ENCODE data around the gene CDH4. TPM values are rescaled to one million over a fixed set of nuclear protein-coding genes. Genes with fewer than 3 reads are reported as not detected.

The CDH4 gene
- total and polyA plus RNA-seq, 2 donors (not counting 1 experiment from before 2014, with no cell fraction given): not detected

DNA sequence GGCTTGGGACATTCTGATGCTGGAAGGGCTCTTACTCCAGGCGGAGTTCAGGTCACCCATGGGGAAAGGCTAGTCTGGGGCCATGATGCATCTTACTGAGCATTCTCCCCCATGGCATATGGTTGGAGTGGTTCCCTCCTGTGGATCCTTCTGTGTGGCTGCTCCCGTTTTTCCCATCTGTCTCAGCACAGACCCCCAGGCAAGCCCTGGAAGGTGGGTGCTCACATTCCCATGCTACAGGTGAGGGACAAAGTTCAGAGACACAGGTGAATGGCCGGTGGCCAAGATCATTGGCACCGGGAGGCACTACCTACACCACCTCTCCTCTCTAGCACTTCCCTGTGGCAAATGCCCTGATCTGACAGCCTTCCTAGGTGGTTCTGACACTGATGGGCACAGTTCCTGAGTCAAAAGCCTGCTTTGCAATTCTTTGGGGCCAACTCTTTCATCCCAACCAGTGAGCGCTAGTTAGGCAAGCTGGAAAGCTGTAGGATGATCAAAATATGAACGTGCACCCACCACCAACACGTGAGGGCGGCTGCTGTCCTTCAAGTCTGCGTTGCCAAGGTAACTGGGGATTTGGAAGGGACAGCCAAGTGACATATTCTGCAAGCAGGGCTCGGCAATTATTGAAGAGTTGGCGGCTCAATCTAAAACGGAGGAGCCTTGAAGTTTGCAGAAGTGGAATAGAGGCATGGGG lies 124.6 kb downstream of the CDH4 start:
- 88% methylated on average over 11 of the region's 12 CpGs for WGBS (ENCODE audit: insufficient coverage)
- Histone ChIP-seq H3K9me3 (ENCODE audit: control extremely low read depth in 1 of 3, control insufficient read depth in 2 of 3, insufficient read depth in 1 of 3, low read length in 2 of 3) (peaks cover 0 to 43% (median 0%) of the 10 kb centered on the region in 3 donors), H3K36me3 (replicated peaks in 1 of 2; ENCODE audit: control extremely low read depth in 1 of 2, control insufficient read depth in 1 of 2, extremely low read depth in 1 of 2, insufficient read depth in 2 of 2, low read length in 1 of 2) (no peaks in the 10 kb centered on the region), H2AFZ (ENCODE audit: insufficient read depth, low read depth, low read length, poor library complexity, severe bottlenecking) (no peak overlapping the region), H3K27me3 (replicated peaks in 1 of 4; ENCODE audit: control extremely low read depth in 1 of 4, control insufficient read depth in 3 of 4, insufficient read depth in 4 of 4, low read length in 3 of 4) (no peaks in the 10 kb centered on the region), H3K4me3 (ENCODE audit: control extremely low read depth in 1 of 5, extremely low read depth in 1 of 5, insufficient read depth in 1 of 5, low read depth in 2 of 5, low read length in 4 of 5) (no peak overlapping the region), H3K9ac (ENCODE audit: low read length) (no peak overlapping the region), H3K79me2 (ENCODE audit: control insufficient read depth, insufficient read depth, low read length) (no peaks in the 10 kb centered on the region), H3K4me1 (ENCODE audit: control insufficient read depth in 2 of 2, insufficient read depth in 2 of 2, low read length in 2 of 2) (no peaks in the 10 kb centered on the region), H3K4me2 (replicated peaks; ENCODE audit: low read depth, low read length, poor library complexity, severe bottlenecking) (no peak overlapping the region), H3K27ac (ENCODE audit: low read length in 2 of 2) (no peak overlapping the region), H4K20me1 (ENCODE audit: control insufficient read depth, insufficient read depth, low read length, poor library complexity, severe bottlenecking) (no peaks in the 10 kb centered on the region)
- ChIA-PET POLR2A (no interaction called here), CTCF (no interaction called here)
- H3K4me3 Mint-ChIP-seq: no peak overlapping the region
- peaks cover 5% of the 10 kb centered on the region for H3K9me3 Mint-ChIP-seq (ENCODE audit: insufficient read depth)
- H3K27me3 Mint-ChIP-seq: no peaks in the 10 kb centered on the region
- H3K27ac Mint-ChIP-seq: no peak overlapping the region
- no peak for TF ChIP-seq EZH2 (IDR thresholded peaks at IDR 0.05; ENCODE audit: borderline replicate concordance, insufficient read depth, low read depth, low read length, poor library complexity, severe bottlenecking)
- TF ChIP-seq, protein P1, sequence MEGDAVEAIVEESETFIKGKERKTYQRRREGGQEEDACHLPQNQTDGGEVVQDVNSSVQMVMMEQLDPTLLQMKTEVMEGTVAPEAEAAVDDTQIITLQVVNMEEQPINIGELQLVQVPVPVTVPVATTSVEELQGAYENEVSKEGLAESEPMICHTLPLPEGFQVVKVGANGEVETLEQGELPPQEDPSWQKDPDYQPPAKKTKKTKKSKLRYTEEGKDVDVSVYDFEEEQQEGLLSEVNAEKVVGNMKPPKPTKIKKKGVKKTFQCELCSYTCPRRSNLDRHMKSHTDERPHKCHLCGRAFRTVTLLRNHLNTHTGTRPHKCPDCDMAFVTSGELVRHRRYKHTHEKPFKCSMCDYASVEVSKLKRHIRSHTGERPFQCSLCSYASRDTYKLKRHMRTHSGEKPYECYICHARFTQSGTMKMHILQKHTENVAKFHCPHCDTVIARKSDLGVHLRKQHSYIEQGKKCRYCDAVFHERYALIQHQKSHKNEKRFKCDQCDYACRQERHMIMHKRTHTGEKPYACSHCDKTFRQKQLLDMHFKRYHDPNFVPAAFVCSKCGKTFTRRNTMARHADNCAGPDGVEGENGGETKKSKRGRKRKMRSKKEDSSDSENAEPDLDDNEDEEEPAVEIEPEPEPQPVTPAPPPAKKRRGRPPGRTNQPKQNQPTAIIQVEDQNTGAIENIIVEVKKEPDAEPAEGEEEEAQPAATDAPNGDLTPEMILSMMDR (IDR thresholded peaks at IDR 0.05): no peak
- intact Hi-C loops (cut with micrococcal nuclease): no loop called here
- no peak for ATAC-seq (ENCODE audit: low read depth)
- no peak for DNase-seq
- no peaks in the 10 kb centered on the region for H3K4me1 Mint-ChIP-seq

DNA sequence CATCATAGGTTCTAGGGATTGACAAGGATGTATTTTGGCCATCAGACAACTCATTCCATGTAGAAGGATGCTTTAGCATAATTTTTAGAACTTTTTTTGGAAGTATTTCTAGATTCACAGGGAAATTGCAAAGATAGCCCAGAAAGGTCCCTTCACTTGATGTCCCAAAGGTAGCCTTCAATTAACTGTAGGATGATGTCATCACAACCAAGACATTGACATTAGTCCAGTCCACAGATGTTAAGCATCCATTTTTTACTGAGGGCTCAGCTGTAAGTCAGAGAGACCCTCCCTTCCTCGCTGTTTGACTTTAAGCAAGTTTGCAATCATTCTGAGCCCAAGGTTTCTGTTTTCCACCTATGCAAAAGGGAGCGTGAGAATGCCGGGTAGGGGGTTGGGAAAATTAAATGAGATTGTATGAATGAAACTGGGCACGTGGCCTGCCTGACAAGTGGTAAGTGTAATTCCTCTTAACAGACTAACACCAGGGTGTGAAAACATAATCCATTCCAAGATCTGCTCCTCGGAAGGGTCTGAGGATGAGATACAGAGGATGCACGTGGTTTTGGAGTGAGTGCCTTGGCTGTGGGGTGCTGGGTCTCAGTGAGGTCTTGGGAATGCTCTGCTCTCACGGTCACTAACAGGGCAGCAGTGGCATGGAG lies 126.8 kb downstream of the CDH4 start:
- Histone ChIP-seq H3K9me3 (ENCODE audit: control extremely low read depth in 1 of 3, control insufficient read depth in 2 of 3, insufficient read depth in 1 of 3, low read length in 2 of 3) (peaks cover 0 to 34% (median 0%) of the 10 kb centered on the region in 3 donors), H3K27me3 (replicated peaks in 1 of 4; ENCODE audit: control extremely low read depth in 1 of 4, control insufficient read depth in 3 of 4, insufficient read depth in 4 of 4, low read length in 3 of 4) (no peaks in the 10 kb centered on the region), H3K4me1 (ENCODE audit: control insufficient read depth in 2 of 2, insufficient read depth in 2 of 2, low read length in 2 of 2) (no peaks in the 10 kb centered on the region), H3K36me3 (replicated peaks in 1 of 2; ENCODE audit: control extremely low read depth in 1 of 2, control insufficient read depth in 1 of 2, extremely low read depth in 1 of 2, insufficient read depth in 2 of 2, low read length in 1 of 2) (no peaks in the 10 kb centered on the region), H3K4me2 (replicated peaks; ENCODE audit: low read depth, low read length, poor library complexity, severe bottlenecking) (no peak overlapping the region), H3K79me2 (ENCODE audit: control insufficient read depth, insufficient read depth, low read length) (no peaks in the 10 kb centered on the region), H3K27ac (ENCODE audit: low read length in 2 of 2) (no peak overlapping the region), H3K9ac (ENCODE audit: low read length) (no peak overlapping the region), H3K4me3 (ENCODE audit: control extremely low read depth in 1 of 5, extremely low read depth in 1 of 5, insufficient read depth in 1 of 5, low read depth in 2 of 5, low read length in 4 of 5) (no peak overlapping the region), H2AFZ (ENCODE audit: insufficient read depth, low read depth, low read length, poor library complexity, severe bottlenecking) (no peak overlapping the region), H4K20me1 (ENCODE audit: control insufficient read depth, insufficient read depth, low read length, poor library complexity, severe bottlenecking) (no peaks in the 10 kb centered on the region)
- Mint-ChIP-seq H3K27ac (peak overlapping the region; percentile 10), H3K4me1 (no peaks in the 10 kb centered on the region), H3K27me3 (no peaks in the 10 kb centered on the region), H3K4me3 (no peak overlapping the region), H3K9me3 (ENCODE audit: insufficient read depth) (peaks cover 5% of the 10 kb centered on the region)
- POLR2A ChIA-PET: no interaction called here
- ATAC-seq (ENCODE audit: low read depth): no peak
- TF ChIP-seq EZH2 (IDR thresholded peaks at IDR 0.05; ENCODE audit: borderline replicate concordance, insufficient read depth, low read depth, low read length, poor library complexity, severe bottlenecking): no peak
- TF ChIP-seq, protein P1 (IDR thresholded peaks at IDR 0.05): no peak
- intact Hi-C loops (cut with micrococcal nuclease): no loop called here
- WGBS (ENCODE audit: insufficient coverage): 80% methylated on average over 1 of the region's 7 CpGs
- DNase-seq: no peak
- CTCF ChIA-PET: no interaction called here

All from B cell (primary cell).